GM18526 (cell line): ENCODE data around the gene HLCS.
A peak's percentile ranks its signal among the peaks of the same experiment; 100 is the strongest.

ENCODE experiments used
- POLR2A ChIP-seq: IDR thresholded peaks from 3 replicates; pipeline ENCODE4 v1.6.1; 2011; ENCODE audit not compliant: insufficient read length; ENCODE audit errors: extremely low read depth

Gene HLCS

GRCh38 chr21:36966066-36966820, at the start of gene HLCS:
TSS of gene HLCS (minus strand) at chr21:36966669. CDS start at chr21:36966638, 31 bp downstream.
- peak; percentile 63 for TF ChIP-seq POLR2A

GRCh38 chr21:37009740-37010341, 43.4 kb upstream of the HLCS start:
- no peak for TF ChIP-seq POLR2A

- TF ChIP-seq POLR2A, result no peak
These were observed 42.3 kb upstream of the HLCS start for GRCh38 chr21:37008724-37009123.

GRCh38 chr21:37006486-37007291, 40.2 kb upstream of the HLCS start, which contains the start of gene RIPPLY3:
TSS of gene RIPPLY3 (plus strand) at chr21:37006702. CDS start at chr21:37006773, 71 bp downstream.
- no peak for TF ChIP-seq POLR2A

GRCh38 chr21:37005548-37006485, 39.3 kb upstream of the HLCS start:
- no peak for TF ChIP-seq POLR2A

- TF ChIP-seq POLR2A, result no peak
These were observed 35.0 kb upstream of the HLCS start for GRCh38 chr21:37001441-37001840.

- TF ChIP-seq POLR2A, result no peak
These were observed 33.9 kb upstream of the HLCS start for GRCh38 chr21:37000381-37000780.

GRCh38 chr21:36999131-36999898, 32.8 kb upstream of the HLCS start:
- TF ChIP-seq POLR2A, result no peak

- no peak for TF ChIP-seq POLR2A
These were observed 28.2 kb upstream of the HLCS start for GRCh38 chr21:36994501-36995158.

GRCh38 chr21:36992671-36993070, 26.2 kb upstream of the HLCS start:
- TF ChIP-seq POLR2A, result no peak

GRCh38 chr21:36990508-36991205, 24.2 kb upstream of the HLCS start:
- no peak for TF ChIP-seq POLR2A

GRCh38 chr21:36989699-36990507, 23.4 kb upstream of the HLCS start:
- peak; percentile 54 for TF ChIP-seq POLR2A

GRCh38 chr21:36988536-36988935, 22.1 kb upstream of the HLCS start:
- no peak for TF ChIP-seq POLR2A
